ENCODE results near the gene TSPOAP1. TPM values are rescaled to one million over a fixed set of nuclear protein-coding genes. Genes with fewer than 3 reads are reported as not detected.

Gene TSPOAP1
- total RNA-seq, 4 donors from 2014 or later, result 0.59 to 43.7 (median 32.4) TPM

DNA sequence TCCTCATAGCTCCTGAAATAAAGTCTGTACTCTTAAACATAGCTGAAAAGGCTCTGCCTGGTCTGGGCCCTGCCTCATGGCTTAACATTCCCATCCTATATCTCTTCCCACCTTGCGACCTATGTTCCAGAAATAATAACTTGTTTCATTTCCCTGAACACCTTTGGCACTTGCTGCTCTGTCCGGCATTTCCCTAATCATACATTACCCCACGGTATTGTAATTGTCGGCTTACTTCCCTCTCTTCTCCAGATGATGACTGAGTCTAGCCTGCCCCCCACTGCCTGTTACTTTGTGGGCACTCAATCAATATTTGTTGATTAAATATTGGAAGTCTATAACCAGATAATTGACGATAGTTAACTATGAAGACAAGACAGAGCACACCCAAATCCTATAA lies 46.7 kb upstream of the TSPOAP1 start:
- H3K4me1 ChIP-seq, result no peaks in the 10 kb centered on the region
- no peaks in the 10 kb centered on the region for H3K36me3 ChIP-seq
- H3K4me3 ChIP-seq, result no peak overlapping the region
- intact Hi-C loops (cut with DNase I; ENCODE audit: low total_unique reads), result no loop called here
- no peak overlapping the region for H3K27ac ChIP-seq
- H3K27me3 ChIP-seq, result no peaks in the 10 kb centered on the region
- no peaks in the 10 kb centered on the region for H3K9me3 ChIP-seq
- no peak for TF ChIP-seq POLR2A (IDR thresholded peaks at IDR 0.05)
- TF ChIP-seq, protein P1, sequence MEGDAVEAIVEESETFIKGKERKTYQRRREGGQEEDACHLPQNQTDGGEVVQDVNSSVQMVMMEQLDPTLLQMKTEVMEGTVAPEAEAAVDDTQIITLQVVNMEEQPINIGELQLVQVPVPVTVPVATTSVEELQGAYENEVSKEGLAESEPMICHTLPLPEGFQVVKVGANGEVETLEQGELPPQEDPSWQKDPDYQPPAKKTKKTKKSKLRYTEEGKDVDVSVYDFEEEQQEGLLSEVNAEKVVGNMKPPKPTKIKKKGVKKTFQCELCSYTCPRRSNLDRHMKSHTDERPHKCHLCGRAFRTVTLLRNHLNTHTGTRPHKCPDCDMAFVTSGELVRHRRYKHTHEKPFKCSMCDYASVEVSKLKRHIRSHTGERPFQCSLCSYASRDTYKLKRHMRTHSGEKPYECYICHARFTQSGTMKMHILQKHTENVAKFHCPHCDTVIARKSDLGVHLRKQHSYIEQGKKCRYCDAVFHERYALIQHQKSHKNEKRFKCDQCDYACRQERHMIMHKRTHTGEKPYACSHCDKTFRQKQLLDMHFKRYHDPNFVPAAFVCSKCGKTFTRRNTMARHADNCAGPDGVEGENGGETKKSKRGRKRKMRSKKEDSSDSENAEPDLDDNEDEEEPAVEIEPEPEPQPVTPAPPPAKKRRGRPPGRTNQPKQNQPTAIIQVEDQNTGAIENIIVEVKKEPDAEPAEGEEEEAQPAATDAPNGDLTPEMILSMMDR (IDR thresholded peaks at IDR 0.05), result no peak
- no peak for DNase-seq

GRCh38 chr17:58373923-58374322 lies 45.3 kb upstream of the TSPOAP1 start:
- H3K4me1 ChIP-seq, result no peaks in the 10 kb centered on the region
- no peaks in the 10 kb centered on the region for H3K9me3 ChIP-seq
- TF ChIP-seq, protein P1 (IDR thresholded peaks at IDR 0.05), result no peak
- TF ChIP-seq POLR2A (IDR thresholded peaks at IDR 0.05), result no peak
- H3K27me3 ChIP-seq, result no peaks in the 10 kb centered on the region
- H3K27ac ChIP-seq, result no peak overlapping the region
- DNase-seq, result no peak
- intact Hi-C loops (cut with DNase I; ENCODE audit: low total_unique reads), result no loop called here
- no peaks in the 10 kb centered on the region for H3K36me3 ChIP-seq
- no peak overlapping the region for H3K4me3 ChIP-seq

DNA sequence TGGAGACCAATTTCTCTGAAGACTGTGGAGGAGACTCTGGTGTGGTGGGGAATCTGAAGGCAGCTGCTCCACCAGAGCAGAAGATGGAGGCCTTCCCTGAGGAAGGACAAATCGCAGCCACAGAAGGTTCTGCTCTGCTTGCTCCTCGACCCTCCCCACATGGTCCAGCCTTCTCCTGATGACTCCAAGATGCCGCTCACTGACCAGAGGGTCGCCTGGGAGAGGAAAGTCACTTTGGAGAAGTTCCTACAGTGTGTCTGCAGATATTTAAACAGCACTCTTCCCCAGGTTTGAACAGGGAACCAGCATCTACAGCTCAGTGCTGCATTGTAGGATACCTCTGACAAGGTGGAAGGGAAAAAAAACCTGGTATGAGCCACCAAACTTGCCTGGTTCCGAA lies 44.4 kb upstream of the TSPOAP1 start:
- no peaks in the 10 kb centered on the region for H3K9me3 ChIP-seq
- TF ChIP-seq, protein P1 (IDR thresholded peaks at IDR 0.05), result no peak
- no peak for TF ChIP-seq POLR2A (IDR thresholded peaks at IDR 0.05)
- no peaks in the 10 kb centered on the region for H3K4me1 ChIP-seq
- H3K4me3 ChIP-seq, result no peak overlapping the region
- H3K27ac ChIP-seq, result no peak overlapping the region
- H3K27me3 ChIP-seq, result no peaks in the 10 kb centered on the region
- intact Hi-C loops (cut with DNase I; ENCODE audit: low total_unique reads), result no loop called here
- DNase-seq, result no peak
- H3K36me3 ChIP-seq, result no peaks in the 10 kb centered on the region

GRCh38 chr17:58371300-58371950 lies 42.8 kb upstream of the TSPOAP1 start:
- TF ChIP-seq, protein P1 (IDR thresholded peaks at IDR 0.05), result no peak
- TF ChIP-seq POLR2A (IDR thresholded peaks at IDR 0.05), result no peak
- Histone ChIP-seq H3K9me3 (no peaks in the 10 kb centered on the region), H3K4me1 (no peaks in the 10 kb centered on the region), H3K27ac (no peak overlapping the region), H3K4me3 (no peak overlapping the region), H3K36me3 (no peaks in the 10 kb centered on the region), H3K27me3 (no peaks in the 10 kb centered on the region)
- no peak for DNase-seq
- intact Hi-C loops (cut with DNase I; ENCODE audit: low total_unique reads), result no loop called here

GRCh38 chr17:58370716-58371115 lies 42.1 kb upstream of the TSPOAP1 start:
- intact Hi-C loops (cut with DNase I; ENCODE audit: low total_unique reads), result no loop called here
- H3K36me3 ChIP-seq, result no peaks in the 10 kb centered on the region
- no peak overlapping the region for H3K4me3 ChIP-seq
- H3K27ac ChIP-seq, result no peak overlapping the region
- TF ChIP-seq, protein P1 (IDR thresholded peaks at IDR 0.05), result no peak
- TF ChIP-seq POLR2A (IDR thresholded peaks at IDR 0.05), result no peak
- DNase-seq, result no peak
- H3K4me1 ChIP-seq, result no peaks in the 10 kb centered on the region
- H3K9me3 ChIP-seq, result no peaks in the 10 kb centered on the region
- H3K27me3 ChIP-seq, result no peaks in the 10 kb centered on the region

All from uterus (tissue), 4 donors.